Measurements from ENCODE around the gene ITPKA. TPM values are rescaled to one million over a fixed set of nuclear protein-coding genes. Genes with fewer than 3 reads are reported as not detected.

Gene ITPKA
- total RNA-seq, 3 donors from 2014 or later: 0.15 TPM; not detected in 2

GRCh38 chr15:41517895-41518449 is 24.3 kb downstream of the ITPKA start:
- peaks cover 0 to 10% of the 10 kb centered on the region in 2 donors for H3K27me3 ChIP-seq
- TF ChIP-seq POLR2AphosphoS5 (IDR thresholded peaks at IDR 0.05) (no peak), POLR2A (IDR thresholded peaks at IDR 0.05) (no peak), CTCF (IDR thresholded peaks at IDR 0.05) (no peak)
- intact Hi-C loops (cut with DNase I; ENCODE audit: low total_unique reads): no loop called here
- no peaks in the 10 kb centered on the region for H3K4me1 ChIP-seq
- no peak overlapping the region for H3K27ac ChIP-seq
- H3K9me3 ChIP-seq: no peaks in the 10 kb centered on the region
- no peak for DNase-seq (ENCODE audit: low spot score in 2 of 2)
- H3K36me3 ChIP-seq: no peaks in the 10 kb centered on the region
- H3K4me3 ChIP-seq: no peak overlapping the region

- H3K27me3 ChIP-seq: no peaks in the 10 kb centered on the region
- H3K36me3 ChIP-seq: no peaks in the 10 kb centered on the region
Observed at GRCh38 chr15:41520636-41521035, 27.0 kb downstream of the ITPKA start.

GRCh38 chr15:41521614-41522013 is 27.9 kb downstream of the ITPKA start:
- Histone ChIP-seq H3K4me1 (no peaks in the 10 kb centered on the region), H3K9me3 (no peaks in the 10 kb centered on the region), H3K36me3 (no peaks in the 10 kb centered on the region), H3K27ac (no peak overlapping the region), H3K4me3 (no peak overlapping the region), H3K27me3 (no peaks in the 10 kb centered on the region)
- intact Hi-C loops (cut with DNase I; ENCODE audit: low total_unique reads): no loop called here
- no peak for DNase-seq (ENCODE audit: low spot score in 2 of 2)
- TF ChIP-seq CTCF (IDR thresholded peaks at IDR 0.05) (no peak), POLR2A (IDR thresholded peaks at IDR 0.05) (no peak), POLR2AphosphoS5 (IDR thresholded peaks at IDR 0.05) (no peak)

More at GRCh38 chr15:41520636-41521035, 27.0 kb downstream of the ITPKA start:
- Histone ChIP-seq H3K27ac (no peak overlapping the region), H3K4me3 (no peak overlapping the region), H3K4me1 (no peaks in the 10 kb centered on the region), H3K9me3 (no peaks in the 10 kb centered on the region)
- intact Hi-C loops (cut with DNase I; ENCODE audit: low total_unique reads): no loop called here
- TF ChIP-seq POLR2A (IDR thresholded peaks at IDR 0.05) (no peak), CTCF (IDR thresholded peaks at IDR 0.05) (no peak), POLR2AphosphoS5 (IDR thresholded peaks at IDR 0.05) (no peak)
- DNase-seq (ENCODE audit: low spot score in 2 of 2): no peak

GRCh38 chr15:41523097-41523496 is 29.4 kb downstream of the ITPKA start:
- Histone ChIP-seq H3K27me3 (no peaks in the 10 kb centered on the region), H3K36me3 (peaks cover 10% of the 10 kb centered on the region), H3K4me3 (no peak overlapping the region), H3K4me1 (no peaks in the 10 kb centered on the region), H3K27ac (no peak overlapping the region), H3K9me3 (no peaks in the 10 kb centered on the region)
- intact Hi-C loops (cut with DNase I; ENCODE audit: low total_unique reads): no loop called here
- no peak for DNase-seq (ENCODE audit: low spot score in 2 of 2)
- TF ChIP-seq CTCF (IDR thresholded peaks at IDR 0.05) (no peak), POLR2AphosphoS5 (IDR thresholded peaks at IDR 0.05) (no peak), POLR2A (IDR thresholded peaks at IDR 0.05) (no peak)

GRCh38 chr15:41530363-41530956 is 36.8 kb downstream of the ITPKA start:
- no peak for DNase-seq (ENCODE audit: low spot score in 2 of 2)
- intact Hi-C loops (cut with DNase I; ENCODE audit: low total_unique reads): no loop called here
- Histone ChIP-seq H3K4me3 (no peak overlapping the region), H3K27ac (no peak overlapping the region), H3K9me3 (no peaks in the 10 kb centered on the region), H3K27me3 (no peaks in the 10 kb centered on the region), H3K4me1 (no peaks in the 10 kb centered on the region), H3K36me3 (peaks cover 17% of the 10 kb centered on the region)
- no peak for TF ChIP-seq POLR2A (IDR thresholded peaks at IDR 0.05)
- TF ChIP-seq POLR2AphosphoS5 (IDR thresholded peaks at IDR 0.05): no peak
- TF ChIP-seq CTCF (IDR thresholded peaks at IDR 0.05): no peak

Measured in breast epithelium (tissue), 4 donors.